Amniotic stem cell (primary cell): ENCODE data around the gene TBC1D7.

Experiments used
- DNase-seq: peaks from one replicate; lab custom pipeline; 2025; lab: John Stamatoyannopoulos, UW

Gene TBC1D7

GRCh38 chr6:13328076-13328874, at the start of gene TBC1D7:
TBC1D7 (minus strand) TSS chr6:13328537; CDS start chr6:13326898, 1,639 bp downstream.
- DNase-seq = peak; percentile 86

GRCh38 chr6:13377054-13377758, 48.9 kb upstream of the TBC1D7 start:
- no peak for DNase-seq

- DNase-seq = no peak
These were observed 47.1 kb upstream of the TBC1D7 start for GRCh38 chr6:13375360-13375878.

DNA sequence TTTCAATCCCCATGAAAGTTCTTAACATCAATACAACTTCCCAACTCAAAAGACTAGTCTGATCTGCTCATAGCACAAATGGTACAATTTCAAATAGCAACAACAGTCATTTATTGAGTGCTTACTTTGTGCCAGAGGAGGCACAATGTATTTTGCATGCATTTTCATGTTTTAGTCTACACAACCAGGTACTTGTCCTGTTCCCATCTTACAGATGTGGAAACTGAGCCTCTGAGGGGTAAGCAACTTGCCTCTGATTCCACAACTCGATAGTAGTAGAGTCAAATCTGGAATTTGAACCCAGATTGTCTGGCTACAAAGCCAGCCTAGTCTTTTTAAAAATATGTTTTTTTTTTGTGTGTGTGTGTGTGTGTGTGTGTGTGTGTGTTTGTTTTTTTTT, 45.6 kb upstream of the TBC1D7 start:
- DNase-seq = no peak

- DNase-seq = no peak
These were observed 45.1 kb upstream of the TBC1D7 start for GRCh38 chr6:13373488-13373886.

DNA sequence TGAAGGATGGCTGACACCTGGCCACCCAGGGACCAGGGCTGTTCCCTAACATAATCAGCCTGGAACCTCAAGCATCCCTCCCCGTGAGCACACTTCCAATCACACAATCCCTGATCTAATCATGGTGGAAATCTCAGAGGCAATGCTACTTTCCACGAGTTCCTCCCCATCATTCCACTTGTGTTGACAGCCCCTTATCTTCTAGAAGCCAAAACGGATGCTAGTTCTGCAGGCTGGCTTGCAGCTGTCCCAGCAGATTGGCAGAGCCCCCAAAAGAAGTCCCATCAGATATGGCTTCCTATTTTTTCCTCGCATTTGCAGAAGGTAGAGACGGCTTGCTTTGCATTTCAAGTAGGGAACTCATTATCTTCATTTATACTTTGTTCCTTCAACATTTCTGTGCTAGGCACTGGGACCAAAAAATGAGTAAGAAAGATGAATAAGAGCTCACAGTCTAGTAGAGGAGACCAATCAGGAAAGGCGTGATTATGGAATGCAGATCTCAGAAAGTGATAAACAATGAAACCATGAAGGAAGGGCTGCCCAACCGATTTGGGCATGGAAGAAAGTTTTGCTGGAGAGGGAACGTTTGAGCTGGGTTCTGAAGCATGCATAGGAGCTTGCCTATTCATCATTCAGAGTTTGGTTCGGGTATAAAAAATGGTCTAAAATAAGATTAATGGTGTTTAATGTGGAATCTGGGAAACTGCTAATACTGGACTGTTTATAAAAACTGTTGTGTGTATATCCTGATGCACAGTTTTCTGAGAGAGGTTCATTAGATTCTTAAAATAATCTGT, 44.6 kb upstream of the TBC1D7 start:
- no peak for DNase-seq

DNA sequence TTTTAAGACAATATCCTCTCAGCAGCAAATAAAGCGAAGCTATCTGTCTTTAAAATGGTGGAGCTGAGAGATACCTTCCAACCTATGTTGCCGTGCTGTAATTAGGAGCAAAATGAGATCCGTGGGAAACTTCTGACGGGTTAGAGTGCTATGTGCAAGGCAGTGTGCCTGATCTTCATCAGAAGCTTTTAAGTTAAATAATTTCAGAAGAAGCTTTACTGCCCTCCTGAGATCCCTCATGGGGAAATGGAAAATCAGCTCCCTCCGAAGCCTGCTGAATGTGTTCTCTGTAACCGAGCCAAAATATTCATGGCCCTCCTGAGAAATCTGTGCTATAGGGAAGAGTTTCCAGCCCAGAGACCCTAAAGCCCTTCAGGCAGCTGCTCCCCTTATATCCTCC, 43.7 kb upstream of the TBC1D7 start:
- DNase-seq = no peak

DNA sequence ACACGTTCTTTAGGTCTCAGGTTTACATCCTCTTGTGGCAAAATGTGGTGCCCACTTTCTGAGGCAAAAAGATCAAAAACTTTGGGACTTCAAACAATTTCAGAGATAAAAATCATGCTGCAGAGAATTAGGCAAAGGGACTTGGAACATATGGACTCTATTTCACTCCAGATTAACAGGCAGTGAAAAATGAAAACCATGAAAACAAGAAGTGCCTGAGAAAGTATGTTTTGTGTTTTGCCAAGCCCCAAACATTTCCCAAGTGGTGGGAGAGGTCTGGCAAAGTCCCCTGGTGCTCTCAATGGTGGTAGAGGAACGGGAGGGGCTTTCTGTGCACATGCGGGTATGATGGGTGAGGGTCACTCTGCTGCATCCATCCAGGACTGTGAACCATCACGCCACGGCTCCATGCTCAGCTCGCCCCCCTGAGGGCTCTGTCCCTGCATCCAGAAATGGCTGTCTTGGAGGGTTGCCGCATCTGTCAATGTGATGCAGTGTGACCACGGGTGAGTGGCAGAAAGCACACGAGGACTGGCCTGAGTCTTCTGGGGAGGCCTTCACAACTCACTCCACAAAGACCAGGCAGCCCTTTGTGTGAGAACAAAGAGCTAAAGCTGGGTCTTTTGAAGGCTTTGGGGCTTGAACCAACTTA, 43.2 kb upstream of the TBC1D7 start:
- DNase-seq = no peak

DNA sequence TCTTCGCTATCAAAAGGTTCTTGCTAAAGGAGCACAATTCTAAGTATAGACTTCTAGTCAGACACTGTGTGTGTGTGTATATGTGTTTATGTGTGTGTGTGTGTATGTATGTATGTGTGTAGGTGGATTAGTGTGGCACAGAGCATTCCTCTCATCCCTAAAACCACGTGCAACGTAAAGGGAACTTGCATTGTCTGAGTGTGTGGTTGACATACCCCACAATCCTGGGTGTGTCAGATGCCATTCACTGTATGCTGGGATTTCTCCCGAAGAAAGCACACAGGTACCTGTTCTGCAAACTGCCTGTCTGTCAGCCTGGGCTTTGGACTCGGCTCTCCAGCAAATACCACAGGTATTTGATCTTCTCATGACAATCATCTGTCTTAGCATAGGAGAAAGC, 42.3 kb upstream of the TBC1D7 start:
- no peak for DNase-seq

DNA sequence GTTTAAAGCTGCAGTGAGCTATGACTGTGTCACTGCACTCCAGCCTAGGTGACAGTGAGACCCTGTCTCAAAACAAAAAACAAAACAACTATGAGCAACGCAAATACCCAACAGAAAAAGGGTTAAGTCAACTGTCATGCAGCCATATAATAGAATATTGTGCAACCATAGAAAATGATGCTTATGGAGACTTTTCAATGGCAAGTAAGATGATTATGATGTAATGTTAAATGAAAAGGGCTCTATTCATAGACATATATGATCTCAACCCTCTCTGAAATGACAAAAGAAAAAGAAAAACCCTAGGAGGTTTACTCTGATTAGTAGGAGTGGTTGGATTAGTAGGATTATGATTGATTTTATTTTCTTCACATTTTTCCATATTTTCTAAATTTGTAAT, 41.3 kb upstream of the TBC1D7 start:
- no peak for DNase-seq

DNA sequence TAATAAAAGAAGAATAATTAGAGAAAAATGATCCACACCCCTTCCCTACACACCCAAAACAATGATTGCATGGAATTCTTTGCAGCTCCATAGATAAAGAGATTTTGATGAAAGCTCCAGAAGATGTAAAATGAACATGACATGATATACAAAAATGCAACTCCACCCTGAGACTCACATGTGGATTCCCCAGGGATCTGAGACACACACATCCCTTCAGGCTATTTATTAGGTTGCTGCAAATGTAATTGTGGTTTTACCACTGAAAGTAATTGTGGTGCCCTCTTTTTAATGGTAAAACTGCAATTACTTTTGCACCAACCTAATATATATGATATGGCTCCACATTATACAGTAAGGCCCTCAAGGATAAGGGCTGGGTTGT, 40.4 kb upstream of the TBC1D7 start:
- DNase-seq = no peak

GRCh38 chr6:13368079-13368730, 39.9 kb upstream of the TBC1D7 start:
- no peak for DNase-seq

GRCh38 chr6:13367396-13367795, 39.1 kb upstream of the TBC1D7 start:
- DNase-seq = no peak

DNA sequence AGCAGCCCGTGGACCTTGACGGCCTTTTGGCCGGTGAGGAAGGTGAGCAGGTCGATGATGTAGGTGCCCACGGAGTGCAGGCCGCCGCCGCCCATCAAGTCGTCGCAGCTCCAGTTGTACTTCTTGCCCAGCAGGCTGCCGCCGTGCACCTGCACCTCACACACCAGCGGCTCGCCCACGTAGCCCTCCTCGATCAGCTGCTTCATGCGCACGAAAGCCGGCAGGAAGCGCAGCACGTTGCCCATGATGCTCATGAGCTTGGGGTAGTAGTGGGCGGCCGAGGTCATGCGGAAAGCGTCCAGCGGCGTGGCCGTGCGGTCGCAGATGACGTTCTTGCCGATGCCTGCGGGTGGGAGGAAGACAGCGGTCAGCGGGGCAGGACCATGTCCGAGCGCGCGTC, 37.0 kb upstream of the TBC1D7 start:
- no peak for DNase-seq

- no peak for DNase-seq
These were observed 36.5 kb upstream of the TBC1D7 start for GRCh38 chr6:13364842-13365241.

GRCh38 chr6:13362412-13362811, 34.1 kb upstream of the TBC1D7 start:
- no peak for DNase-seq

- no peak for DNase-seq
These were observed 32.6 kb upstream of the TBC1D7 start for GRCh38 chr6:13360671-13361540.

DNA sequence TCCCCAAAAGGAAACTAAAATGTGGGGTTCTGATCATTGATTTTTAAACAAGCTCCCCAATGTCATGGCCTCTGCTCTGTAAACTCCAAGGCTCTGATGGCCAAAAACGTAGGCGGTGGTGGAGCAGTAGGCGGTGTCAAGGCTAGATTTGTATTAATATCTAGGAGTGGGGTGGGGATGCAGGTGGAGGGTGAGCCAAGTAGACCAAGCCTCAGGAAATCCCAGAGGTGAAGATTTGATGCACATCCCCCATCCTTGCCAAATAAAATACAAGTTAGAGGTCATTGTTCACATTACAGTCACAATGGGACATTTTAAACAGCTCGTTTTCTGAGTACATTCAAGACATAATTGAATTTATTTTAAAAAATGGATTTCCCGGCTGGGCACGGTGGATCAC, 30.9 kb upstream of the TBC1D7 start:
- no peak for DNase-seq

DNA sequence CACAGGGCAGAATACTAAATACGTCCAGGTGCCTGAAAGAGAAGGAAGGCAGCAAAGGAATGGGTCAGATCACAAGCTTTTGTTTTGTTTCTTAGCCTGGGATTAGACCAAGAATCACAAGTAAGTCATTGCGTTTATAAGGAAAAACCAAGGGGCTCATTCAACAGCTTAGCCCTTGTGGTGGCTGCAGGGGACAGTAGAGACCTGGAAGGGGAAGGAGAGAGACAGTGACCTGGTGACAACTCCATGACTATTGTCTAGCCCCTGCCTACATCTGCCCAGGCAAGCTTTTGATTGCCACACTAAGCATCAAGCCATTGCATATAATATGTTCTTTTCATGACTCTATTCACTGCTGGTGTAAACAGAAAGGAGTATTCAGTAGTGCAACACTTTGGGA, 30.2 kb upstream of the TBC1D7 start:
- DNase-seq = no peak

DNA sequence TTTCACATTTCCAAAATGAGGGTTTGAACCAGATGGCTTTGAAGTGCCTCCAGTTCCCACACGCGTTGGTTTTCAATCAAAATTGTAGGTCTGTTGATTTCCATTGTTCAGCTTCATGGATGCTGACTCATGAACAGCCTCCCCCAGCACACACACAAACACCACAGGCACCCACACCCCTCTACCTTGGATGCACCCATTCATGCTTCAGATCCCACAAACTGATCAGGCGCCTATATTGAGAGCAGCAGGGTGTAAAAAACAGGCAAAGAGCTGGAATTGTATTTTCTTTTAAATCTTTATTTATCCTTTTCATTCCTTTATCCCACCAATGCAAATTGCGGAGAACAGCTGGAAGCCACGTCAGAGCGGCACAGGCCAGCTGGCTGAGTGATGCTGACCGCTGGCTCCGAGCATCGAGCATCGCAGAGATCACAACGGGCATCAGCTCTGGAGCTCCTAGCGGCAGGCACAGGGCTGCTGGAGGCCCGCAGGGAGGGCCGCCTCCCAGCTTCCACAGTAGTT, 29.3 kb upstream of the TBC1D7 start:
- DNase-seq = no peak
